ENCODE results near the gene NPM1.
"Not testable (repeated sequence)": the region's sequence is repeated elsewhere in the genome, so short reads cannot be mapped to it uniquely, and the experiment has no call there.

The NPM1 gene

DNA sequence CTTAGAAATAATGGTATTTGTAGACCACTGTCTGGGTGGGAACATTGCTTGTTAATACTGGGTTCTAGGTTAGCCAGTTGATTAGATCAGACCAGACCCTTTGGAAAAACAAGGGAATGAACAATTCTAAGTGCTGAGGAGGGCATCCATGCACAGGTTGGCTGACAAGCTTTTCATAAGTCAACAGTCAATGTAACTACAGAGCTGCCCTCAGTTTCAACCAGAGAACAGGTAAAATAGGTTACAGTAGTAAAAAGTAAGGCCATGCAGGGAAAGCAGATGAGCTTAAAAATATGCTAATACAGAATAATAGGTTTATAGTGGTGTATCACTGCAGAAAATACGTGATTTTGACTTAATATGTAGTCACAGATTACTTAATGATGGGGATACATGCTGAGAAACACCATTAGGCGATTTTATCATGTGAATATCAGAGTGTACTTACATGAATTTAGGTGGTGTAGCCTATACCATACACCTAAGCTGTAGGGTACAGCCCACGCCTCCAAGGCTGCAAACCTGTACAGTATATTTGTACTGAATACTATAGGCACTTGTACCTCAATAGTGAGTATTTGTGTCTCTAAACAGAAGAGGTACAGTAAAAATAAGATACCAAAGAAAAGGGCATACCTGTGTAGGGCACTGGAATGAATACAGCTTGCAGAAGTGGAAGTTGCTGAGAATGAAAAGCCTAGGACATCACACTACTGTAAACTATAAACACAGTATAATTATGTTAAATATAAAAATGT is 25.7 kb downstream of the NPM1 start:
- no peak for DNase-seq (ENCODE audit: low spot score)

DNA sequence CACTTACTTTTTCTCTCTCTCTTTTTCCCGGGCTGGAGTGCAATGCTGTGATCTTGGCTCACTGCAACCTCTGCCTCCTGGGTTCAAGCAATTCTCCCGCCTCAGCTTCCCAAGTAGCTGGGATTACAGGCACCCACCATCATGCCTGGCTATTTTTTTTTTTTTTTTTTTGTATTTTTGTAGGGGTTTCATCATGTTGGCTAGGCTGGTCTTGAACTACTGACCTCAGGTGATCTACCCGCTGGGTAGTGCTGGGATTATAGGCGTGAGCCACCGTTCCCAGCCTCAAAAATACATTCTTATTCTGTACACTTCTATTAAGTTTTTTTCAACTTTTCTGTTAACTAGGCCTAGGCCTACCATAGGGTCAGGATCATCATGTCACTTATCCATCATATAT is 26.3 kb downstream of the NPM1 start:
- not testable (repeated sequence) for DNase-seq (ENCODE audit: low spot score)

DNA sequence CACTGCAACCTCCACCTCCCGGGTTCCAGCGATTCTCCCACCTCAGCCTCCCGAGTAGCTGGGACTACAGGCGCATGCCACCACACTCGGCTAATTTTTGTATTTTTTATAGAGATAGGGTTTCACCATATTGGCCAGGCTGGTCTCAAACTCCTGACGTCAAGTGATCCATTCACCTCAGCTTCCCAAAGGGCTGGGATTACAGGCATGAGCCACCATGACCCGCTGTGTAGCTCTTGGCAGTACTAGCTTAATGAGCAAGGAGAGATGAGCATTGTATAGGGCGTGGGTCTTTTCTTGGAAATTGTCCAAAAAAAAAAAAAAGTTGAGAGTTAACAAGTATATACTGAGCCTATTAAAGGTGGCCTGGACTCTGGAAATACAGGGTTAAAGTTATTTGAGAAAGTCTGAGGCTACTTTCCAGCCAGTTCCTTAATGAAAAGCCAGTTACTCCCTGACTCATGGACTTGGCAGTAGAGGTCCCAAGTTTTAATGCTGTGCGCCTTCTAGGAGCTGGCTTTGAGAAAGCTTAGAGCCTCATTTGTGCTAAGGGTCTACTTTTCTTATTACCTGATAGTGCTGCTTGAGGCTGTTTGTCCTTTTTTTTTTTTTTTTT is 27.6 kb downstream of the NPM1 start:
- no peak for DNase-seq (ENCODE audit: low spot score)

DNA sequence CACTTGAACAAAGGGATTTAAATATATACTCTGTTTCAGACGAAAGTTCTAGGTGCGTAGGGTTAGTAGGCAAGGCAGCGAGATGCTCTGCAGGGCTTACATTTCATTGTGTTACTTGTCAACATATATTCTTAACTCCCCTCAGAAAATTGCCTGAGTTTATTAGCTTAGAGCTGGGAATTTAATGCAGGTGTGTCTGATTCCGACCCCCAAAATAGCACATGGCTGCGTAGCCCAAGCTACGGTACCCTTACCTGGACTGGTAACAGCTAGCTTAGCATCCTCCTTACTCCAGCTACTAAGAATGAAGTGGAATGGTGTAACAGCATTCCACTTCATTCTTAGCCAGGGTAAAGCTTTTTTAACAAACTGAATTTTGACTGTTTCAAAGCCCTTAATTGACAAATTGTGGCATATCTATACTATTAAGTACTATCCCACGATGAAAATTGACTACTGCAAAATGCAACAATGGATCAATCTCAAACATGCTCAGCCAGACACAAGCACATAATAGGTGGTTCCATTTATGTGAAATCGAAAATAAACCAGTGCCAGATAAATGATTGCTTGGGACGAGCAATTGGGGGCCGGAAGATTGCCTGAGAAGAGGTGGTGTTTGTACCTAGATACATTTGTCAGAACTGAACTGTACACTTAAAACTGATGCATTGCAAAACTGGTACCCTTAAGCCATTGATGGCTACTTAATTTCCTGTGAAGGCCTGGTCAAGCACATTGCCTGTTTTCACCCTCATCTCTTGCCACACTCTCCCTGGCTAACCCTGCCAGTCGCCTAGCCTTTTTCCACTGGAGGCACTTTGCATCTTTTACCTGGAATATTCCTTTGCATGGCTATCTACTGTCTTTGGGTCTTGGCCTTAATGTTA is 28.8 kb downstream of the NPM1 start:
- no peak for DNase-seq (ENCODE audit: low spot score)

DNA sequence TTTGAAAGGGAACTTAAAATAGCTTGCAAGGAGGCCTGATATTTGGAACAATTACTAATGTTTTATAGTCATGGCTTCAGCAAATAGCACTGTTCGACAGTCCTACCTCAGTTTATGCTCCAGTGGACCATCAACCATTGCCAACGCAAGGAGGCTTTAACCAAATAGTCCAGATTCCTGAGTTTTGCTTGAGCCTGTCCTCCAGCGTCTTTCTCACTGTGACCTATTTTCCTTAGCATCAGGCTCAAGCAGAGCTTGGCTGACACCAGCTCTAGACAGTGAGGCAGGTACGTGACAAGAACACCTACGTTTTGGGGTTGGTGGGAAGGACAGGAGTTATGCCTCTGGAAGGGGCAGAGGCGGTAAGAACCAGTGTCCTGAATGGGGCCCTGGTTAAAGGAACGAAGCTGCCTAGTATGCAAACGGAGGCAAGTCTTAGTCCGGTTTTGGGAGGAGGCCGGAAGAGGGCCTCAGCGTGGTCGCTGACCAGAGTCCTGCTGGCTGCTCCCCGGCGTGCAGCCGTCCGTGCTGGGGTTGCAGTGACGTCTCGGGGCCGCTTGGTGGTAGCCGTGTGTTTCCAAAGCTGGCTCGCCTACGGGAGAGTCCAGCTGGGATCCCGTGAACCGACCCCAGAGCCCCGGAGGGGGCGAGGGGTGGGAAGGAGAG is 30.8 kb downstream of the NPM1 start:
- DNase-seq (ENCODE audit: low spot score), result peak; percentile 35

DNA sequence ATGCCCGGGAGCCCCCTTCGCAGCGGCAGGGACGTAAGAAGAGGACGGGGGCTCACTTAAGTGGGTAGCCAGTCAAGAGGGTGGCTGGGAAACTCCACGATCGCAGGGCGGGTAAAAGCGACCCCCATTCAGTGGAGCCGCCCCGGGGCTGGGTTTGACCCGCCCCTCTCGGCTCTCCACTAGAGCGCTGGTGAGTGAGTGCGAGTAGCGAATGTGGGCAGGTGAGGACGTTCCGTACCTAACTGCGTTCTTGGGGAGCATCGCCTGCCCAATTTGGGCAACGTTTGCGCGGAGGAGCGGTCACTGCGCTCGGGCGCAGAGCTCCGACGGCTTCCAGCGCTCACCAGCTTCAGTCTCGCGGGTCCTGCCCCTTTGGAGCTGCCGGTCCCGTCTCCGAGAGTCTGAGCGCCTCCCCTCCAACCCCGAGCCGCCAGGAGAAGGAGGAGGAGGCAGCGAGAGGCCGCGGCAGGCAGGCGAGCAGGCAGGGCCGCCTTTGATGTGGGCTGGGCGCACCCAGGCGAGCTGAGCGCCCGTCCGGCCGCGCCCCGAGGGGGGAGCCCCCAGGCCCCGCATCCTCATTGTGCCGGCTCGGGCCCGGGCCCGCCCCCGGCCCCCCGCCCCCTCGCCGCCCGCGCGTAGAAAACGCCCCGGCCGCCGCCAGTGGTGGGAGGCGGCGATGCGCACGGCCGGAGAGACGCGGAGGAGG is 31.5 kb downstream of the NPM1 start, which contains the start of gene FGF18:
FGF18 (plus strand) TSS at position 666 of the 706 bp plus-strand sequence. CDS start 553 bp downstream, outside the sequence.
- DNase-seq (ENCODE audit: low spot score), result no peak

DNA sequence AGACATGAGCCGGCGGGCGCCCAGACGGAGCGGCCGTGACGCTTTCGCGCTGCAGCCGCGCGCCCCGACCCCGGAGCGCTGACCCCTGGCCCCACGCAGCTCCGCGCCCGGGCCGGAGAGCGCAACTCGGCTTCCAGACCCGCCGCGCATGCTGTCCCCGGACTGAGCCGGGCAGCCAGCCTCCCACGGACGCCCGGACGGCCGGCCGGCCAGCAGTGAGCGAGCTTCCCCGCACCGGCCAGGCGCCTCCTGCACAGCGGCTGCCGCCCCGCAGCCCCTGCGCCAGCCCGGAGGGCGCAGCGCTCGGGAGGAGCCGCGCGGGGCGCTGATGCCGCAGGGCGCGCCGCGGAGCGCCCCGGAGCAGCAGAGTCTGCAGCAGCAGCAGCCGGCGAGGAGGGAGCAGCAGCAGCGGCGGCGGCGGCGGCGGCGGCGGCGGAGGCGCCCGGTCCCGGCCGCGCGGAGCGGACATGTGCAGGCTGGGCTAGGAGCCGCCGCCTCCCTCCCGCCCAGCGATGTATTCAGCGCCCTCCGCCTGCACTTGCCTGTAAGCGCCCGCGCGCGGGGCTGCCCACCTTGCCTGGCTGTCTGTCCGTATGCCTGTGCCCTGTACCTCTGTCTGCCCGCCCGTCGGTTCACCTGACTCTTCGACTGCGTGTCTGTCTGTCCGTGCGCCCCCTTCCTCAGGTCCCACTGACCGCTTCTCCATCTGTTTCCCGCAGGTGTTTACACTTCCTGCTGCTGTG is 32.2 kb downstream of the NPM1 start:
- DNase-seq (ENCODE audit: low spot score), result no peak

DNA sequence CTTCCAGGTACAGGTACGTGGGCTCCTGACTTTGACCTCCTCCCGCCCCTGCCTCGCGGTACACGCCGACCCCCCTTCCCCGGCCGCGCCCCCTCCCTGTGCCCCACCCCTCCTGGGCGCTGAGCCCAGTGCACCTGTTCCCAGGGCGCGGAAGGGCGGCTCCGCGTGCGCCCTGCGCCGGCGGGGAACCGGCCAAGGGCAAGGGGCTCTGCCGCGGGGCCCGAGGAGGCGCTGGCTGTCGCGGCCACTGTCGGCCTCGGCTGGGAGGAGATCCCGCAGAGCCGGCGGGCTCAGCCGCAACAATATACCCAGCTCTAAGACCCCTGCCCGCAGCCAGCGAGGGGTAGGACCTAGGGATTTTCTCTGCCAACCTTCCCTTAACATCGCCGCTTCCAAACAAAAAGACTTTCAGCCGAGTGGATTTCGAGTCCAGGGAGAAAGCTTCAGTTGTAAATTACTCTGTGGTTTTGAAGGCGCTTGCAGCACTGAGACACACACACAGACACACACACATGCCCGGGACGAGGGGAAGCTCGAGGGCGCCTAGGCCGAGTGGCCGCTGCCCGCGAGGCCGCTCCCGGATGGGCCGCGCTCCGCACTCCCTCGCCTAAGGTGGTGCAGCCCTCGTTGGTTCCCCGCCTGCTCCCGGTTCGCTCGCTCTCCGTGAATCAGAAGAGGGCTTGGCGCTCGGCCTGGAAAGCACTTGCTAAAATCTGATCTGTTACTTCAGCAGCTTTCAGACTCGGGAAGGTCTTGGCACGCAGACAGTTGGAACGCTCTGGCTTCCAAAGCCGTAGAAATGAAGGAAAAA is 33.0 kb downstream of the NPM1 start:
- DNase-seq (ENCODE audit: low spot score), result no peak

DNA sequence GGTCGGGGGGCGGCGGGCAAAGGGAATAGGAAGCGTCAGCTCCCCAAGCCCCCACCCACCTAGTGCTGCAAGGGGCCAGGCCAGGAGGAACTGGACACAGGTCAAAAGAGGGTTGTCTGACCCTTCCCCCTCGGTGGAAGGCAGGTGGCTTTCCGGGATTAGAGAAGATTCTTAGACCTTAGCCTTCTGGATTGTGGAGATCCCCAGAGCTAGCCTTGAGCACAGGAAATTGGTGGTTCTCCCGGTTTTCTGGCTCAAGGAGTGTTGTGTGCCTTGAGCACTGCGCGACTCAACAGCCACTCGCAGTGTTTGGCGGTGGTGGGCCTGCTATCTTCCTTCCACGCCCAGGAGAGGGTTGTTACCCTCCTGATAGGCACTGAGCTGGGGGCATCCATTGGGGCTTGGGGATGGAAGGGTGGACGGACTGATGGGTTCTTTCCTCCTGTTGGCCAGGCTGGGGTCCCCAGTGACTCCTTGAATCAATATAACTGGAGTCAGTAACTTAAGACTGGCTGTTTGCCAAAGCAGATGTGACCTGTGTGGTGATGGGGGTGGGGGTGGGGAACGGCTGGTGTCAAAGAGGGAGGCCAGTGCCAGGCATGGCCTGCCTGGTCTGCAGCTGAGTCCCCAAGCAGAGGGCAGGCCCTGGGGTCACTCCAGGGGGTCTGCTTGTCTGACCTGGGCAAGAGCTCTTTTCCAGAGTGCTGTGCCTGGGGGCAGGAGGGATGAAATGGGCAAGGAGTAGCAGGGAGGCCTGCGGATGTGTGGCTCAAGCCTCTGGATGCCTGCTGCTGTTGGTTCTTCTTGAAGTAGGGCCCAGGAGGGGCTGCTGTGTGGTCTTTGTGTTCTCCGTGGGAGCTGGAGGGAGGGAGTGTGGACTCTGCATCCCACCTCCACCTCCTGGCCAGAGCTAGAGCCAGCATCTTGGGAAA is 33.9 kb downstream of the NPM1 start:
- DNase-seq (ENCODE audit: low spot score), result no peak

DNA sequence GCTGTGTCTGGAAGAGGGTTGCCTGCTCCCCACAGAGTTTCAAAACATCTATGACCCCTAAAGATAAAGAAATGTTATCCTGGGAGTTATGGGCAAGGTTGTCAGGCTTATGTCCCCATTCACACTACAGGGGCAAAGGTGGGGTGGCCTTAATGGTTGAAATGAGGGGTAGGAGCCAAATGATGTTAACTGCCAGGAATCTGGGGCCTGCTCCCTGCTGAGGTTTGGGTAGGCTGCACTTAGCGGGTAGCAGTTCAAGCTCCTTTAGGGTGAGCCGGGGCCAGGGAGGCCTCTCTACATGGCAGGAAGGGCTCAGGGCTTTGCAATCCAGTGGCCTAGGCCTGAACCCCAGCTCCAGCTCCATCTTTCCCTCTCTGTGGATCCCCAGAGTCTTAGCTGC is 34.8 kb downstream of the NPM1 start:
- no peak for DNase-seq (ENCODE audit: low spot score)

DNA sequence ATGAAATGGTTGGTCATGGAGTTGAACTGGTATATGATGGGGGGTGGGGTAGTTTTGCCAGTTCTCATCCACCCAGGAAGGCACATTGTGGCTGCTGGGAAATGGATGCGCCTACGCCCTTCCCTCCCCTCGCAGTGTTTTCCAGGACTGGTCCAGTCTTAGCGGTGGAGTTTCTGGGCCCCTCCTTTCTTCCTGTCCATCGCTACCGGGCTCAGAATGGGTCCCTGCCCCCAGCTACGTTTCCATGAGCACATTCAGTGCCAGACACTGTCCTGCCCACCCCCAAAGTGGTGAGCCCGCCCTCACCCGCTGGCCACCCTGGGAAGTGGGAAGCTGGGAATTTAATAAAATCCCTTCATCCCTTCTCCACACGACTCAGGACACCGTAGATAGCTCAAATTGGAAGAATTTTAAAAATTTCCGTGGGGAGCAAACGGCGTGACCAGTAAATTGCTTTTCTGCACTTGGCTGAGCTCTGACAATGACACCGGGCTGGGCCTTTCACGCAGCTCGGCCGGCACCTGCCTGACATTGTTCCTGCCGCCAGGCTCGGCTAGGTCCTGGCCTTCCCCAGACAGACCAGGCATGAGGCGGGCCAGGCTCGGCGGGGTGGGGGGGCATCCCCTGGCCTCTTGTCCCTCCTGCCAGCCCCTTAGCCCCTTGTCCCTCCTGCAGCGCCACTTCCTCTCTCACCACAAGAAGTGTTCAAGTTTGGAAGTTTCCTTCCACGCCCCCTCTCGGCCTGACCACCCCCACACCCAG is 35.4 kb downstream of the NPM1 start:
- DNase-seq (ENCODE audit: low spot score), result no peak

DNA sequence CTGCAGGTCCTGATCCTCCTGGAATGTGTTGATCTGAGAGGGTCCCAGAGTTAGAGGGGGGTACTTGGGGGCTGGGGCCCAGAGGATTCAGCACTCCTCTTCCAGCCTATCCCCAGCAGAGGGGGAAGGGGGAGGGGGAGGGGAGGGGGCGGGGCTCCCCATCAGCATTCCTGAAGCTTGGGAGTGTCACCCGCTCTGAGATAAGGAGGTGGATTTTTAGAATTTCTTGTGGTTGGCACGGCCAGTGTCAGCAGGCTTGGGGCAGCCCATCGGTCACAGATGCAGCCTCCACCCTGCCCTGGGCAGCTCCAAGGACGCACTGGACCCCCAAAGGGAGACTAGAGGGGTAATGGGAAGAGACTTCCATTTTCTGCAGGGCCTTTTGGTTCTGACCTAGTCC is 37.1 kb downstream of the NPM1 start:
- DNase-seq (ENCODE audit: low spot score), result no peak

DNA sequence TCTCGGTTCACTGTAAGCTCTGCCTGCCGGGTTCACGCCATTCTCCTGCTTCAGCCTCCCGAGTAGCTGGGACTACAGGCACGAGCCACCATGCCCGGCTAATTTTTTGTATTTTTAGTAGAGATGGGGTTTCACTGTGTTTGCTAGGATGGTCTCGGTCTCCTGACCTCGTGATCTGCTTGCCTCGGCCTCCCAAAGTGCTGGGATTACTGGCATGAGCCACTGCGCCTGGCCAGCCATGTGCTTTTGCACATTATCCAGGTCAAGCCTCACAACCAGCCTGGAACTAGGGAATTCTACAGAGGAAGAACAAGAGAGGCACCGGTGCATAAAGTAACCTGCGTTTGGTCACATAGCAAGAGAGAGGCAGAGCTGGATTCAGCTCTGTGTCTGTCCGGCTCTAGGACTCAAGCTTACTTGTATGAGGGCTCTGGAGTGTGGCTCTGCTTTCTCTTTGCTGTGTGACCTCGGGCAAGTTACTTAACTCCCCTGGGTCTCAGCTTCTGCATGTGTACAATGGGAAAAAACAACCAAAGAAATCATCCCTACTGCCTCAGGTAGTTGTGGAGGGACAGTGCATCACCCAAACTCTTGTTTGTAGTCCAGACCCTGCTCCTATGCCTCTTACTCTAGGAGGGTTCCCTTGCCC is 38.1 kb downstream of the NPM1 start:
- DNase-seq (ENCODE audit: low spot score), result no peak

DNA sequence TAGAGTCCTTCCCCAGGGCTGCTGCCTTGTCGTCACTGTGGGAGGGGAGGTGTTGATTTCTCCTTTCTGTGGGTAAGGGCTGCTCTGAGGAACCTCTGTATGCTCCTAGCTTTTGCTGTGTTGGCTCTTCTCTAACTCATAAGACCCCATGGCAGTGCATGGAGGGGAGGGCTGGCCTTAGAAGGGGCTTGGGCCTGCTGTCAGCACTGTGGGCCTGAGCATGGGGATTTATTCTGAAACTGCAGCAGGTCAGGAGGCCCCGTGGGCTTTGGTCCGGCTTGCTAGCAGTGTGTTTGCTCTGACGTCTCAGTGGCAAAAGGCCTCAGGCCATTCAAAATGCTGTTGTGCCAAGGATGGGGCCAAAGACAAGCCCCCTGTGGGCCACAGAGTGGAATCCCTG is 38.6 kb downstream of the NPM1 start:
- no peak for DNase-seq (ENCODE audit: low spot score)

DNA sequence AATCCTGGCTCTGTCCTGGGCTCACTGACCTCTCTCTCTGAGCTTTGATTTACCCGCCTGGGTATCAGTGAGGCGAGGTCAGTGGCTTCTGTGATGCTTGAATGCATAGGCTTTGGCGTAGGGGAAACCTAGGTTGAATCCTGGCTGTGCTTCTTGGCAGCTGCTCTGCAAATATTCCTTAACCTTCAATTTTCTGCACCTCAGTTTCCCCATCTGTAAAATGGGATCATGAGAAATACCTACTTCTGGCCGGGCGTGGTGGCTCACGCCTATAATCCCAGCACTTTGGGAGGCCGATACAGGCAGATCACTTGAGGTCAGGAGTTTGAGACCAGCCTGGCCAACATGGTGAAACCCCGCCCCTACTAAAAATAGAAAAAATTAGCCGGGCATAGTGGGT is 39.0 kb downstream of the NPM1 start:
- no peak for DNase-seq (ENCODE audit: low spot score)

DNA sequence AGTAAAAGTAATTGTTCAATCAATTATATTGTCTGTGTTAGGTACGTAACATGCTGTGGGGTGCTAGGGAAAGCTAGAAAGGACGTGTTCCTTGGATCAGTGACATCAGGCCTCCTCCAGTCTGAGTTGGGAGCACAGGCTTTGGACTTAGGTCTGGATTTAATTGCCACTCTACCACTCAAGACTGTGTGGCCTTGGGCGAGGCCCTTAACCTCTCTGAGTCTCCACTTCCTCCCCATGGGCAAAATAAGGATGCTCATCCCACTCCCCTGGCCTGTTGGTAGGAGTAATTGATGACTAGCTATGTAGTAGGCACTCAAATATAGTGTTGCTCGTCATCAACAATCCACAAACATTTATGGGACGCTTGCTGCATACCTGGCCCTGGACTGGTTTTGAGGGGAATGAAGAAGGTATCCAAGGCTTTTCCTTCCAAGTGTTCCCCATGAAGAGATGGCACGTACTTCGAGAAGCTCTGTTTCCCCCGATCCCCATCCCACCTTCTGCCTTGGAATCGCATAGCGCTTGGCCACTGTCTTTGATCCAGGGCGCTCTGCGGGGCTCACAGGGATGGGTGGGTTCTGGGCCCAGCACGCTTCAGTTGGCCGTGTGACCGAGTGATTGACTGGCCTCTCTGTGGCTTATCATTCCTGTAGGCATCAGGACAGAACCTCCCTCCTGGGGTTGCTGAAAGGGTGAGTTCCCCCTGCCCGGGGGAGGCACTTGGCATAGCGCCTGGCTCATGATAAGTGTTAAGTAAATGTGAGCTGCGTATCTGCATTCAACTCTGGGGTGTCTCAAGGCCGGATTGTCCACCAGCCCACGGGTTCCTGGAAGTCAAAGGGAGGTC is 39.9 kb downstream of the NPM1 start:
- no peak for DNase-seq (ENCODE audit: low spot score)

Data from CD4-positive, alpha-beta T cell treated with Interleukin-15 for 4 hours (primary cell).